GM18858 (cell line): ENCODE measurements around the gene HNF4A.

ENCODE experiments used
- ATAC-seq: cut with Tn5 transposase; IDR thresholded peaks from one replicate; pipeline ENCODE4 v1.9.1; 2021; ENCODE audit not compliant: unreplicated experiment

The HNF4A gene

DNA sequence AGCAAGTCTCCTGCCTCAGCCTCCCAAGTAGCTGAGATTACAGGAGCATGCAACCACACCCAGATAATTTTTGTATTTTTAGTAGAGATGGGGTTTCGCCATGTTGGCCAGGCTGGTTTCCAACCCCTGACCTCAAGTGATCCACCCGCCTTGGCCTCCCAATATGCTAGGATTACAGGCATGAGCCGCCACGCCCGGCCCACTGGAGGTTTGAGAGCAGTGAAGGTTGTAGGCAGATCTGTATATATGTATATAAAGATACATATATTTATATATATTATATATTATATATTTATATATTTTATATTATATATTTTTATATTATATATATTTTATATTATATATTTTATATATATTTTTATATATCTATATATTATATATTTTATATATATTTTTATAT is 82.0 kb downstream of the HNF4A start:
- no peak for ATAC-seq

DNA sequence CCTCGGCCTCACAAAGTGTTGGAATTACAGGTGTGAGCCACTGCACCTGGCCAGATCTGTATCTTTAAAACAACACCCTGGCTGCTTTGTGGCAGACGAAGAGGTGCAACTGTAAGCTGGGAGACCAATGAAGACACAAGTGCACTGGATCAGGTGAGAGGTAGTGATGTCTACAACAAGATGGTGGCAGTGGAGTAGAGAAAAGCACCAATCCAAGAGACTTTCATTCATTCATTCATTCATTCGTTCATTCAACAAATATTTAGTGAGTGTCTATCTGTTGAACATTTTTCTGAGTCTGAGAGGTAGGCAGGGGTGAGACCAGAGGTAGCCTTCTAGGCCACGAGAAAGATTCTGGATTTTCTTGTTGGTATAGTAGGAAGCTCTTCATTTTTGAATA is 83.3 kb downstream of the HNF4A start:
- ATAC-seq: no peak

DNA sequence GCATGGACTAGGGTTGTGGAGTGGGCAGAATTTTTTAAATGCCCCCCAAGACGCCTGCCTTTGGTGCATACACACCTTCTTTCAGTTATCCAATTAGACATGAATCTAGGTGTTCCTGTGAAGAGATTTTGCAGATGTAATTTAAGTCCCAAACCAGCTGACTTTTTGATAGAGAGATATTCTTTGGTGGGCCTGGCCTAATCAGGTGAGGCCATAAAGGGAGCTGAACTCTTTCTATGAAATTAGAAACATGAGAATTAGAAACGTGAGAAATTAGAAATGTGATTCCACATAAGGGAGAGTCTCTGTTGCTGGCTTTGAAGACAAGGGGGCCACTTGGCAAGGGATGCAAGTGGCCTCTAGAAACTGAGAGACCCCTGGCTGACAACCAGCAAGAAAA is 83.8 kb downstream of the HNF4A start:
- ATAC-seq: no peak

DNA sequence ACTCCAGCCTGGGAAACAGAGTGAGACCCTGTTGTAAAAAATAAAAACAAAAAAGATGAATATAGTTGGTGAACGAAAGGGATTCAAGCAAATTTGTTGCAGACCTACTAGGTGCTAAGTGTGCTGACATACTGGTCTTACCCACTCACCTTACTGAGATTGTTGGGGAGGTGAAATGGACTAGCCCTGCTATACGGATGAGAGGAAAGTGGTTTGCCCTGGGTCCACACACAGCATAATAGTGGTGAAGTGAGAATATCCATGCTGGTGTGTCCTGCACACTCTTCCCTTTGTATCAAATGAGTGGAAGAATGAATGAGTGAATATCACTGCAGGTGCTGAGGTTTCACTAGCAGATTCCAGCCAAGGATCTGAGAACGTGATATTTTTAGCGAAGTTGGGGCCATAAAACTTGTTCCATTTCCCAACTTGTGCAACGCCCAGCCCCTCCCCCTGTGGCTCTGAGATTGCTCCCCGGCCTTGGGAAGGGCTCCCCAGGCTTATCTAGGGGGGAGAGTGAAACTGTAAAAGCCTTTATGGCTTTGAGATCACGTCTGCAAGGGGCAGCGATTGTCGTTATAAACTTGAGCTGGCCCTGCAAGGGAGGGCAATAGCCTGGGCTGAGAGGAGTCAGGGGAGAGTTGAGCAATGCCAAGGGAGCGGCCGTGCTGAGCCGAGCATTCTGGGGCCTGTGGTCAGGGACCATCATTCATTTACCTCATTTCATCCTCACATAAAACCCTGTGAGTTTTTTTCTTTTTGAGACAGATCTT is 87.0 kb downstream of the HNF4A start:
- ATAC-seq: no peak

DNA sequence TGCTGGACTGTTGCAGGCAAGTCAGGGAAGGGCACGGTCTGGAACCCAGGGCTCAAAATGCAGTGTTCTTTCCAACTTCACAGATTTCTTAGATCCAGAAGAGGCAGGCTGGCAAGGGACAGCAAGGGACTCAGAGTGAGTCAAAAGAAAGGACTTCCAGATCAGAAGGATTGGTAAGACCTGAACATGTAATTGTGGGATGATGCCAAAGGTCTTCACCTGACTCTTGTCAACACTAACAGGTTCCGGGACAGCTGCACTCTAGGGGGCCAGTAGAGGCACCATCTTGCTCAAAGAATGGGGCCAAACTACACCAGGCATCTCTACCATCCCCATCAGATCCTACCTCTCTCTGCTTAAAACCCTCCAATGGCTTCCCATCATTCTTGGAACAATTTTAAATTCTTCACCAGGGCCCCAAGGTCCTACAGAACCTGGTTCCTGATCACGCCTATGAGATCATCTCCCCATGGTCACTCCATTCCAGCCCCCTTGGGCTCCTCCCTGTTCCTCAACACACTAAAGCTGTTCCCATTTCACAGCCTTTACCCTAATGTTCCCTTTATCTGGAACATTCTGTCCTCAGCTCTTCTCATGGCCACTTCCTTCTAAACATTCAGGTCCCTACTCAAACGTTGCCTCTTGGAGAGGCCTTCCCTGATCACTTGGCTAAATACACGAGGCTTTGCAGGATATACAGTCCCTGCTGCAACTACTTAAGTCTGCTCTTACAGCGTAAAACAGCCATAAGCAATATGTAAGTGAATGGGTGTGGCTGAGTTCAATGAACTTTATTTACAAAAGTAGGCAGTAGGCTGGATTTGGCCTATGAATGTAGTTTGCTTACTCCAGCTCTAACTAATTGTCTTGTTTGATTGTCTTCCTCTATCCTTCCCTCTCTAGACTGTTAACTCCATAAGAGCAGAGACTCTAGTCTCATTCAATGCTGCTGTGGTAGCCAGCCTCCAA is 90.5 kb downstream of the HNF4A start:
- ATAC-seq: no peak

DNA sequence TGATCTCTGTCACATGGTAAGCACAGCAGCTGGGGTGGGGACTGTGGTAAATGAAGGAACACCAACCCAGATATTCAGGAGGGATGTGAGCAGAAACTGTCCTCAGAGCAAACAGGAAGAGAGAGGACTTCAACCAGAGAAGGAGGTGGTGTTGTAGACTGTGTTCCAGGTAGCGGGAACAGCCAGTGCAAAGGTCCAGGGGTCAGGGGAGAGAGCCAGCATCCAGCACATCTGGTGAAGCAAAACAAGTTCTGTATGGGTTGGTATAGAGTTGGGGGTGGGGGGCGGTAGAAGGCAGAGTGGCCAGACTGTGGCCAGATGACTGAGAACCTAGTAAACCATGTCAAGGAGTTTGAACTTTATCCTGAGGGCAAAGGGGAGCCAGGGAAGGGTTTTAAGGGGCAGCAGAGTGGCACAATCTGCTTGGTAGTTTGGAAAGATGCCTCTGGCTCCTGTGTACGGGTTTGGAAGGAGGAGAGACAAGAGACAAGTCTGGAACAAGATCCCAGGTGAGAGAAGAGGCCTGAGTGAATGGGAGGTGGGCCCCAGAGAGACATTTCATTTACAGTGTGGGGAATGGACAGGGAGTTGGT is 92.4 kb downstream of the HNF4A start:
- no peak for ATAC-seq

DNA sequence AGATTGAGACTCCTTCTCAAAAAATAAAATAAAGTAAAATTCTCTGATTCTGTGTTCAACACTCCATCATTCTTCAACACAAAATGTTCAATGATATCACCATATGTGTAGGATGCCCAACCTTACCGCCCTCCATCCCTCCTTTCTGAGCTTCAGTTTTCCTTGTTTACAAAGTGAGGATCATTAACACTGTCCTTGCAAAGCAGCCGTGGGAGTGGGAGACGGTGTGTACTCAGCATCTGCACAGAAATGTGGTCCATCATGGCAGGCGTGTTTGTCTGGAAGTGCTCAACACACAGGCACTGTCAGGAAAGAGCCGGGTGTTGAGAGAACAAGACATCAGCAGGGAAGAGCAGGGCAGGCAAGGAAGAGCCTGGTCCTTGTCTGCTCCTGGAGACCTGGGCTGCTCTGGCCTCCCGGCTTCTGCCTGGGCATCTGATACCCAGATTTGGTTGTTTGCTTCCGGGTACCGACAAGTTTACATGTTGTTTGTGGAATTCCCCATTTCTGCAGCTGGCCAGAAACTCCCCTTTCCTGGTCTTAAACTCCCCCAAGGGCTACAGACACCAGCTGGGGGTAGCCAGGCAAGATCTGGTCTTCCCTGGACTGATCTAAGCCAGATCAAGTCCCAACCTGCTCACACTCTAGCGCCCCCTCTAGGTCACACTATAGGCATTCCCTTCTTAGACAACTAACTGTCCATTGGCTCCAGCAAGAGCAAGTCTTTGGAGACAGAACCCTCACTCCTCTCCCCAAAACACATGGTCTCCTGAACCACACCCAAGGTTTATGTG is 93.5 kb downstream of the HNF4A start:
- ATAC-seq: no peak

DNA sequence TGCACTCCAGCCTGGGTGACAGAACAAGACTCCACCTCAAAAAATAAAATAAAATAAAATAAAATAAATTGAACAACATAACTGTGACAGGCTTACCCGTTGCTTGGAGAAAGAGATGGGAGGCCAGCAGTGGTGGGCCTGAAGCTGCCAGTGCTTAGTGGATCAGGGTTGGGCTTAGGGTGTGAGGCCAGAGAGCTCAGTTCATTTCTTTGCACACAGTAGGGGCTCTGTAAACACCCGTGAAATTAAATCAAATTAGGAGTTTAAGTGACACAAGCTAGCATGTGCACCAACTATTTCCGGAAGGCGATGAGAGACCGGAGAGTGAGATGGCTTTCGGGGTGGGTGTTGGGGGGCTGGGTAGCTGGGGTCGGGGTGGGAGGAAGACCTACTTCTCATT is 94.4 kb downstream of the HNF4A start:
- ATAC-seq: no peak

DNA sequence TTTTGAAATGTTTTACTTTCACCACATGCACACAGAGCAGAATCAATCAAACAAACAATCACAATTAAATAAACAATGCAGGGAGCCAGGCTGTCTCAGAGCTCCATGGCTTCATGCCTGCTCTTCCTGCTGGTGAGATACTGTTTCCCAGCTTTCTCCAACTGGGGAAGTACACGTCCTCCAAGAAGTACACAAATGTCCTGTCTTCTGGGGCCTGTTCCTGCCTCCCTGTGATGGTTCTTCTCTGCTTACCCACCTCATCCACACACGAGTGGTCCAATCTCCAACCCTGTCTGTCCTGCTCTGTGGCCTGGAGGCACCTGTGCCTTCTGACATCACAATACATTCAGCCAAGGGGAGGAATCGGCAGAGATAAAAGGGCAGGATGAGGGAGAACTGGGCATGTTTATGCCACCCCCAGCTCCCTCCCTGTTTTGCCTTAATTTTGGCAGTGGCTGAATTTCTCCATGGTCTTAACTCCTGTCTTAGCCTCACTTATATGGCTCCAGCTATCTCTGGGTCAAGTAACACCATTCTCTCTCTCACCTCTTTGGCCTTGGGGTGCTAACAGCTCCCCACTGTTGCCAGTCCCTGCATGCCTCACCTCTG is 94.9 kb downstream of the HNF4A start:
- no peak for ATAC-seq

DNA sequence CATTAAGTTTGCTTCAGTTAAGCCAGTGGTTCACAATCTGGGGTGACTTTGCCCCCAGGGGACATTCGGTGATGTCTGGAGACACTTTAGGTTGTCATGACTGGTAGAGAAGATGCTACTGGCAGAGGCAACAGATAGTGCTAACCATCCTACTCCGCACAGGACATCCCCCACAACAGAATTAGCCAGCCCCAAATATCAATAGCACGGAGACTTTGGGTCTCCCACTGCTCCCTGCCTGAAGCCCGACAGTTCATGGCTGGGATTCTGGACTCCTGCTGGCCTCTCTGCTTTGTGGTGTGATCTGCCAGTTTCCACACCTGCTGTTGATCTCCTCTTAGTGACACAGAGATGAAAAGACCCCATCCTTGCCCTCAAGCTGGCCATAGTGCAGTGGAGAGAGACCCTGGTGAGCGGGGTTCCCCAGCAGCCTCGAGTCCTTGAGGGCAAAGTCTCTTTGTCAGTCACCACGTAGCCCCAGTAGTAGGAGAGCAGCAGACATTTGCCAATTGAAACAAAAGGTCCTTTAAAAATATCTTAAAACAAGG is 95.5 kb downstream of the HNF4A start:
- ATAC-seq: no peak

DNA sequence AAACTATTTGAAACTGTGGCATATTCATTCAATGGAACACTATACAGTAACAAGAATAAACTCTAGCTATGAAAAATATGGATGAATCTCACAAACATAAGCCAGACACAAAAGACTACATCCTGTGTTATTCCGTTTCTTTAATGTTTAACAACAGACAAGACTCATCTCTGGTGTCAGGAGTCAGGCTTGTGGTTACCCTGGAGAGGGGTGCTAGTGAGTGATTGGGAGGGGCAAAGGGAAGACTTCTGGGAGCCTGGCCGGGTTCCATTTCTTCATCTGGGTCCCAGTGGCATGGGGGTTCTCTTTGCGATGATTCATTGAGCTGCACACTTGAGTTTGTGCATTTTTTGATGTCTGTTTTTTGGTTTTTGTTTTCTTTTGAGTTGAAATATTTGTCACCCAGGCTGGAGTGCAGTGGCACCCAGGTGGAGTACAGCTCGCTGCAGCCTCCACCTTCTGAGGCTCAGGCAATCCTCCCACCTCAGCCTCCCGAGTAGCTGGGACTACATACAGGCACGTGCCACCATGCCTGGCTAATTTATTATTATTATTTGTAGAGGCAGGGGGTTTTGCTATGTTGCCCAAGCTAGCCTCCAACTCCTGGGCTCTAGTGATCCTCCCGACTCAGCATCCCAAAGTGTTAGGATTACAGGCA is 98.9 kb downstream of the HNF4A start:
- no peak for ATAC-seq

DNA sequence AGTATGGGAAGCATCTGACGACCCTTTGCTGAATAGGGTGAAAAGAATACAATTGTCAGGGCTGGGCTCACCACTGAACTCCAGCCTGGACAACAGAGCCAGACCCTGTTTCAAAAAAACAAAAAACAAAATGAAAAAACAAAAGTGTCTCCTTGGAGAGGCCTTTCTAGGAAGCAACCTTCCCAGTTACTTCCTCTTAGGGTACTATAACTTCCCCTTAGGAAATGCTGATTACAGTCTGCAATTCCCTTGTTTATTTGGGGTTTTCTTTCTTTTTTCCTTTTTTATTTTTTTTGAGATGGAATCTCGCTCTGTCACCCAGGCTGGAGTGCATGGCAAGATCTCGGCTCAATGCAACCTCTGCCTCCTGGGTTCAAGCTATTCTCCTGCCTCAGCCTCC is 99.6 kb downstream of the HNF4A start:
- no peak for ATAC-seq

DNA sequence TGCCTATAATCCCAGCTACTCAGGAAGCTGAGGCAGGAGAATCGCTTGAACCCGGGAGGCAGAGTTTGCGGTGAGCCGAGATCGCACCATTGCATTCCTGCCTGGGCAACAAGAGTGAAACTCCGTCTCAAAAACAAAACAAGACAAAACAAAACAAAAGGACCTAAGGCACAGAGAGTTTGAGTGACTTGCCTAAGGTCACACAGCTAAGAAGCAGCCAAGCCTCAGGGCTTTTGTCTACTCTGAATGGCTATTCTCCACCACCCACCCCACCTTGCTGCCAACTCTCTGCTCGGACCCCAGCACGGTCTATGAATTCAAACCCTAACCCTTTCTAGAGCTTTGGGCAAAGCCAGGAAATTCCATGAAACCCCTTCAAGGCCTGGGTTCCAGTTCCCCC is 101.1 kb downstream of the HNF4A start:
- no peak for ATAC-seq

DNA sequence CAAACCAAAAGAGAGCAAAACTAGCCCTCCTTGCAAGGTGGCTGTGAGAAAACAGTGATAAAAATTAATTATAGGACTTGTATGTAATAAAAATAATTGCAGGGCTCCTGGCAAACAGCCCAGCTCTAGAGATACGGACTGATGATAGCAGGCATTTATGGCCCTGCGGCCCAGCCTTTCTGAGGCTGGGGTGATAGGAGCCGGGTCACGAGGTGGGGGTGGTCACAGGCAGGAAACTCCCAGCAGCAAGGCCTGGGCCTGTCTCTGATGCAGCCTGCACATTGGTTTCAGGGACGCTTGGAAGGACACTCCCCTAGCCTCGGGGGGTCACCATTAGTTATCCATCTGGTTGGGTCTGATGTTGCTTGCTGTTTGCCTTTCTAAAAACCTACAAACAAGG is 101.5 kb downstream of the HNF4A start:
- no peak for ATAC-seq

DNA sequence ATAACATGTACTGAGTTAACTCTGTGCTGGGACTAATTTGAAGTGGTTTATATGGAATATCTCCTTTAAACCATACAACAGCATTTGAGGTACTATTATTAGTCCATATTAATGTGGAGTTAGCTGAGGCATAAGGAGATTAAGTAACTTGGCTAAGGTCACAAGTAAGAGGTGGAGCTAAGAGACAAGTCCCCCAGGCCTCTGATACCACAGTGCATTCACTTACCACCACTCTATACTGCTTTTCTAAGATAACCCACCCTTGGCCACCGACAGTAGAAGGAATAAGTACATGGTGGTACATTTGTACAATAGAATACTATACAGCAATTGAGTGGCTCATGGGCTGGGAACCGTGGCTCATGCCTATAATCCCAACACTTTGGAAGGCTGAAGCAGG is 103.8 kb downstream of the HNF4A start:
- no peak for ATAC-seq

DNA sequence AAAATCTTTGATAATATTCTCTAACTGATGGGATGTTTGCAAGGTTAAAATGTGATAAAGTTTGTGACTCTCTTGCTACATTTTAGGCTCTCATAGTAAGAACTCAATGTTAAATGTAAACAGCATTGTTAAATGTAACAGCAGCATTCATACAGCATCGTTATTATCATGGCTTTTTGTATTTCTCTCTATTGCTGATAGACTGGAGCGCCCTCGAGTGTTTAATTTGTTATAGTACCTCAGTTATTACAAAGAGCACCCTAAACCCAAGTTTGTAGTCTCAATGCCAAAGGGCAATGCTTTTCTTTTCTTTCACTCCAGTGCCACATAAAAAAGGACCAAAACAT is 105.3 kb downstream of the HNF4A start:
- no peak for ATAC-seq

DNA sequence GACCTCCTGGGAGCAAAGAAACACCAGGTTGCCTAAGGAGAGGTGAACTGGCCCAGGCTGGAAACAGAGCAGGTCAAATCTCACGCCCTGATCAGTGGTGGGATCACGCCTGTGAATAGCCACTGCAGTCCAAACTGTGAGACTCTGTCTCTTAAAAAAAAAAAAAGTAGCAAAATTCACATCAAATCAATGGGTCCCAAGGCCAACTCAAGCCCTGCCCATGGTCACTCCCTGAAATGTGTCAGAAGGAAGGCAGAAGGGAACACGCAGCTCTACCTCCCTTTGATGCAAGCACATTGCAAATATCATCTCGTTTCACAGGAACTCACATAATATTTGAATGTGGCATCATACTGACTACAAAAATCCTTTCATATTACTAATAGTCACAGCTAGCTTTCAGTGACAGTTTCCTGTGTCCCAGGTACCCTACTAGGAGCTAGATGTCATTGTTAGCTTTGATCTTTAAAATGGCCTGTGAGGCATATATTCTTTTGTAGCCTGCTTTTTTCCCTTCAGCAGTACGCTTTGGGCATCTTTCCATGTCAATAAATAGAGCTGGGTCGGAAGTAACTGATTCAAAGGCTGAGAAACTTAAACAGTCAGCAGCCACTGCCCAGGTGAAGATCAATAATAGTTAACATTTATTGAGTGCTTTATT is 105.8 kb downstream of the HNF4A start:
- no peak for ATAC-seq

DNA sequence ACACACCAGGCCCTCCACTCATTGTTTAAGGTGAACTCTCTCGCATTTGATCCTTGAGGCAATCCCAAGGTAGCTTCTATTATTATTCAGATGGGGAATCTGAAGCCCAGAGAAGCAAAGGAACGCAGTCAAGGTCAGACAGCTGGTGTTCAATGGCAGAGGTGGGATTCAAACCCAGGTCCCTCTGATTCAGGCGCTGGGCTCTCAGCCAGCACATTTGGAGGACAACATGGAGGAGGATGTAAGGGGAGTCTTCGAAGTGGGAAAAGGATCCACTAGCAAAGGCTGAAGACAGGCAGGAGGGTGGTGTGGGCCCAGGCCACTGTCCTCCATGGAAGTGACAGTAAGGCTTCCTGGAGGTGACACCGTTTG is 106.3 kb downstream of the HNF4A start:
- ATAC-seq: no peak

DNA sequence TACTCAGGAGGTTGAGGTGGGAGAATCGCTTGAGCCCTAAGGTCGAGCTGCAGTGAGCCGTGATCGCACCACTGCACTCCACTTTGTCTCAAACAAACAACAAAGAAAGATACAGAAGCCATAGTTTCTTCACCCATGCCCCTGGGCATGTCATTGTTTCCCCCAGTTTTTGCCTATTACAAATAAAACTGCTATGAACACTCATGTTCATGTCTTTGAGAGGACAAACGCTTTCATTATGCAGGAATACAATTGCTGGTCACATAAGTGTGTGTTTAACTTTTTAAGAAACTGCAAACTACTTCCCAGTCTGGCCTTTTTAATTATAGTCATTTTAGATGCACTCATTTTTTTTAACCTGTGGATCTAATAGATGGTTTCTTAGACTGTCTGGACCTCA is 108.0 kb downstream of the HNF4A start:
- no peak for ATAC-seq
